SU-DHL-6 (cell line): ENCODE results near the gene CLEC2D.

Experiments used
- EZH2phosphoT487 ChIP-seq: fragments of 200-600 bp; sonication (generic), shearing (Covaris generic); conservative IDR thresholded peaks from 2 replicates; pipeline ENCODE4 v1.6.1; 2018; ENCODE audit warnings: mild to moderate bottlenecking, antibody characterized with exemption, low read length, moderate library complexity, mixed read lengths
- TF ChIP-seq, protein P1 (sequence below): fragments of 200-600 bp; sonication (generic); IDR thresholded peaks from one replicate; pipeline ENCODE4 v1.5.1; 2017; ENCODE audit warnings: antibody characterized with exemption, mild to moderate bottlenecking, low read length, moderate library complexity; ENCODE audit not compliant: insufficient read depth, poor library complexity, severe bottlenecking

DNA sequence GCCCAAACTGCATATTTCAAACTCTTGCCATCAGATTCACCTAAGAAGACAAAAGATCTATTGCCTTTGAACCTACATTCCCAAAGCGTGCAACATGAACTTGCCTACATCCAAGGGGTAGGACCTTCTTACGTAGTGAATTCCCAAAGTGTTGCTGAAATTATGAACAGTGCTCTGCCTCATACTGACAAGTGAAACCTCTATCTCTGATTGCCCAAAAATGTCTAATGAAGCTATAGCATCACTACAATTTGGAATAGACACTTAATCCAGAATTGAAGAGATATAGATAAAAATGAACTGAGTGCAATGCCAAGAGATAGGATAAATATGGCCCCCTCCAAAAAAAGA lies 31.1 kb downstream of the CLEC2D start:
- TF ChIP-seq, protein P1, sequence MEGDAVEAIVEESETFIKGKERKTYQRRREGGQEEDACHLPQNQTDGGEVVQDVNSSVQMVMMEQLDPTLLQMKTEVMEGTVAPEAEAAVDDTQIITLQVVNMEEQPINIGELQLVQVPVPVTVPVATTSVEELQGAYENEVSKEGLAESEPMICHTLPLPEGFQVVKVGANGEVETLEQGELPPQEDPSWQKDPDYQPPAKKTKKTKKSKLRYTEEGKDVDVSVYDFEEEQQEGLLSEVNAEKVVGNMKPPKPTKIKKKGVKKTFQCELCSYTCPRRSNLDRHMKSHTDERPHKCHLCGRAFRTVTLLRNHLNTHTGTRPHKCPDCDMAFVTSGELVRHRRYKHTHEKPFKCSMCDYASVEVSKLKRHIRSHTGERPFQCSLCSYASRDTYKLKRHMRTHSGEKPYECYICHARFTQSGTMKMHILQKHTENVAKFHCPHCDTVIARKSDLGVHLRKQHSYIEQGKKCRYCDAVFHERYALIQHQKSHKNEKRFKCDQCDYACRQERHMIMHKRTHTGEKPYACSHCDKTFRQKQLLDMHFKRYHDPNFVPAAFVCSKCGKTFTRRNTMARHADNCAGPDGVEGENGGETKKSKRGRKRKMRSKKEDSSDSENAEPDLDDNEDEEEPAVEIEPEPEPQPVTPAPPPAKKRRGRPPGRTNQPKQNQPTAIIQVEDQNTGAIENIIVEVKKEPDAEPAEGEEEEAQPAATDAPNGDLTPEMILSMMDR, result no peak
- no peak for TF ChIP-seq EZH2phosphoT487
